Muscle of leg (tissue), 11 donors: ENCODE results near the gene RTN4RL2. TPM values are rescaled to one million over a fixed set of nuclear protein-coding genes. Genes with fewer than 3 reads are reported as not detected.

Source experiments
- DNase-seq: peaks from one replicate; pipeline ENCODE4 v3.0.0; 2013
- H3K27ac ChIP-seq: one replicate; pipeline ENCODE4 v1.5.1; 2013; ENCODE audit warnings: mild to moderate bottlenecking, low read length, control low read depth
- H3K27me3 ChIP-seq: one replicate; pipeline ENCODE4 v1.6.1; 2013; ENCODE audit warnings: low read length; ENCODE audit not compliant: control insufficient read depth, insufficient read depth
- H3K36me3 ChIP-seq: one replicate; pipeline ENCODE4 v1.6.1; 2013; ENCODE audit warnings: low read length; ENCODE audit not compliant: control insufficient read depth, insufficient read depth
- H3K4me1 ChIP-seq: one replicate; pipeline ENCODE4 v1.6.1; 2013; ENCODE audit warnings: low read length; ENCODE audit not compliant: control insufficient read depth, insufficient read depth
- H3K4me3 ChIP-seq: one replicate; pipeline ENCODE4 v1.5.1; 2013; ENCODE audit warnings: low read length, control low read depth
- H3K9me3 ChIP-seq: replicated peaks from 2 replicates; pipeline ENCODE4 v1.6.1; 2013; ENCODE audit warnings: low read depth, low read length; ENCODE audit not compliant: control insufficient read depth
- WGBS: methylation state at CpG from one replicate; pipeline ENCODE4 v1.1.5; 2013; ENCODE audit warnings: missing lambda C conversion rate; ENCODE audit not compliant: insufficient coverage; 5-methylcytosine and 5-hydroxymethylcytosine counted together
- polyA plus RNA-seq, 8 donors: library from polyadenylated mRNA; unstranded; fragments of 120-200 nt; gene quantifications; one replicate each; pipeline versions ENCODE4 v1.2.1 to v1.2.3, GENCODE V29; 2013; ENCODE audit warnings: inconsistent platforms in 1 of 8, low replicate concordance in 1 of 8; ENCODE audit not compliant: insufficient read length in 8 of 8, insufficient read depth in 1 of 8
- total RNA-seq: library from RNA; stranded (reverse); fragments of 120-200 nt; gene quantifications from one replicate; pipeline ENCODE4 v1.2.4, GENCODE V29; 2013

The RTN4RL2 gene
- total and polyA plus RNA-seq, 9 donors: 2.0 to 27.2 (median 16.7) TPM

DNA sequence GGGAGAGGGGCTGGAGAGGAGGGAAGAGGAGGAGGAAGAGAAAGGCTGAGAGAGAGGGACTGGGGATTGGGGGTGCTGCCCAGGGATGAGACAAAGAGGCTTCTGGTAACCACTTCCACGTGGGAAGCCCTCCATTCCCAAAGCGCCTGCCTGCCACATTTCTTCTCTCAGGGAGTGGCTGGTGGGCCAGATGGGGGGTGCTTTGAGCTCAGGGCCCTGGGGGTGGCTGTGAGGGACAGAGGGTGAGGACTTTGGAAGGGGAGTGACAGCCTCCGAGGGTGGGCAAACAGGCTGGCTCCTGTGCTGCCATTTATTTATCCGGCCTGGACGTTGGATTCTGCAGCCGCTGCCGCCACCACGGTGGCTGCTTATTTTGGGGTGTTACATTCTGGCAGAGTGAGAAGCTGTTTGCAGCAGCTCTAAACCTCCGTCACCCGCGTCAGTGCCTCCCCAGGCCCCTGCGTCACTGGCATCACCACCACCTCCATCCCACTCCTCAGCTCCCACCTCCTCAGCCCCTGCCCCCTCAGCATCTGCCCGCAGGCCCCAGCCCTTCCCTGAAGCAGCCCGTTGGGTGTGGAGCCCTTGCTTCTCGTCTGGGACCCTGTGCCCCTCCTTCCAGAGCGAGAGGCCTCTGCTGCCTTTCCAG, 1.6 kb downstream of the RTN4RL2 start:
- H3K9me3 ChIP-seq: no peaks in the 10 kb centered on the region
- no peak overlapping the region for H3K4me3 ChIP-seq
- peaks cover 79% of the 10 kb centered on the region for H3K27me3 ChIP-seq
- peak overlapping the region; percentile 29 for H3K27ac ChIP-seq
- DNase-seq: no peak
- H3K36me3 ChIP-seq: no peaks in the 10 kb centered on the region
- 49% methylated on average over 14 of the region's 16 CpGs for WGBS
- peaks cover 77% of the 10 kb centered on the region for H3K4me1 ChIP-seq

GRCh38 chr11:57462597-57462996, 2.3 kb downstream of the RTN4RL2 start:
- no peak overlapping the region for H3K4me3 ChIP-seq
- peaks cover 73% of the 10 kb centered on the region for H3K27me3 ChIP-seq
- no peak for DNase-seq
- no peaks in the 10 kb centered on the region for H3K9me3 ChIP-seq
- 63% methylated on average over 2 of the region's 3 CpGs for WGBS
- H3K36me3 ChIP-seq: no peaks in the 10 kb centered on the region
- peaks cover 74% of the 10 kb centered on the region for H3K4me1 ChIP-seq
- no peak overlapping the region for H3K27ac ChIP-seq

GRCh38 chr11:57463671-57464538, 3.6 kb downstream of the RTN4RL2 start:
- Histone ChIP-seq H3K36me3 (peaks cover 2% of the 10 kb centered on the region), H3K4me1 (peaks cover 66% of the 10 kb centered on the region), H3K27me3 (peaks cover 60% of the 10 kb centered on the region), H3K27ac (peak overlapping the region; percentile 85), H3K9me3 (no peaks in the 10 kb centered on the region), H3K4me3 (no peak overlapping the region)
- WGBS: 36% methylated on average over 10 of the region's 14 CpGs
- peak; percentile 68 for DNase-seq

DNA sequence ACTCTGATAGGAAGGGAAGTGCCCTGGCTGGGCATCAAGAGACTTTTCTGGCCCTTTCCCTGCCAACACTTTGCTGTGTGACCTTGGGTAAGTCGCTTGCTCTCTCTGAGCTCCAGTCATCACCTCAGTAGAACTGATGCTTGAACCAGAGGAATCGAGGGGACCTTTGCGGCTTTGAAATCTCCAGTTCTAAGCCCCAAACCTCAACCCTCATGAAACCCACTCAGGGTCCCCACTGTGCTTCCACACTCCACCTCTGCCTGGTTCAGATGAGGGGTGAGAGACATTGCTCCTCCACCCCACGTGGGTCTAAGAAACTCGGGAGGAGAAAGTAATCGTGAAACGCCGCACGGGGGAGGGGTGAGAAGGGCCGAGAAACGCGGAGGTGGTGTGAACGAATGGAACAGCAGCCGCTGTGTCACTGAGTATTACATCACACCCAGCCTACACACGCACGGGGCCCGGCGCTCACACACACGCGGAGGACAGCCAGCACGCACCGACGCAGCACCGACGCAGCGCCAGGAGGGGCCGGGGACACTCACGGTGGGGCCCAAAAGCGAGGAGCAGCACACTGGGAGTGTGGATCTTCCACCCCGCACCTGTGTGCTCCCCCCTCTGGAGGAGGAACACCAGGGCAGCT, 4.3 kb downstream of the RTN4RL2 start:
- H3K4me1 ChIP-seq: peaks cover 59% of the 10 kb centered on the region
- peak overlapping the region; percentile 85 for H3K27ac ChIP-seq
- peaks cover 53% of the 10 kb centered on the region for H3K27me3 ChIP-seq
- no peak for DNase-seq
- peaks cover 5% of the 10 kb centered on the region for H3K36me3 ChIP-seq
- no peak overlapping the region for H3K4me3 ChIP-seq
- H3K9me3 ChIP-seq: no peaks in the 10 kb centered on the region
- 58% methylated on average over 17 of the region's 30 CpGs for WGBS

DNA sequence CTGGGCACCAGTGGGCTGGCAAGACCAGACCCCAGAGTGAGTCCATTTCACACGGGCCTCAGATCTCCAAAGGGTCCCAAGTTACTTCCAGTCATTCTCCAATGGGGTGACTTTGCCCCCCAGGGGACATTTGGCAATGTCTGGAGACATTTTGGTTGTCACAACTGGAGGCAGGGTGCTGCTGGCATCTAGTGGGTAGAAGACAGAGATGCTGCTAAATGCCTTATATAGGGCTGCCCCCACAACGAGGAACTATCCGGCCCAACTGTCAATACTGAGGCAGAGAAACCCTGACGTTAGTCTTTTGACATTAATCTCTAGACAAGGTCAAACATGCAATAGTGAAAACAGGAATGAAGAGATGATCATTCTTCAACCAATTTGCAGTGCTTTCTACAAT, 6.4 kb downstream of the RTN4RL2 start:
- Histone ChIP-seq H3K27me3 (peaks cover 33% of the 10 kb centered on the region), H3K9me3 (no peaks in the 10 kb centered on the region), H3K27ac (no peak overlapping the region), H3K36me3 (peaks cover 8% of the 10 kb centered on the region), H3K4me1 (peaks cover 45% of the 10 kb centered on the region), H3K4me3 (no peak overlapping the region)
- WGBS: 70% methylated on average over 2 of the region's 4 CpGs
- DNase-seq: no peak

- WGBS: 57% methylated on average over 23 of the region's 23 CpGs
These were observed 7.3 kb downstream of the RTN4RL2 start for GRCh38 chr11:57467508-57468157.

GRCh38 chr11:57468276-57468675, 7.9 kb downstream of the RTN4RL2 start:
- Histone ChIP-seq H3K27me3 (peaks cover 17% of the 10 kb centered on the region), H3K4me3 (no peak overlapping the region), H3K27ac (no peak overlapping the region), H3K9me3 (no peaks in the 10 kb centered on the region), H3K36me3 (peaks cover 10% of the 10 kb centered on the region), H3K4me1 (peaks cover 29% of the 10 kb centered on the region)
- 46% methylated on average over 4 of the region's 4 CpGs for WGBS
- no peak for DNase-seq

More at GRCh38 chr11:57467508-57468157, 7.3 kb downstream of the RTN4RL2 start:
- no peak for DNase-seq
- H3K27me3 ChIP-seq: peaks cover 24% of the 10 kb centered on the region
- peak overlapping the region; percentile 13 for H3K27ac ChIP-seq
- H3K9me3 ChIP-seq: no peaks in the 10 kb centered on the region
- peaks cover 10% of the 10 kb centered on the region for H3K36me3 ChIP-seq
- H3K4me3 ChIP-seq: no peak overlapping the region
- H3K4me1 ChIP-seq: peaks cover 36% of the 10 kb centered on the region

GRCh38 chr11:57469268-57469667, 8.9 kb downstream of the RTN4RL2 start:
- H3K9me3 ChIP-seq: no peaks in the 10 kb centered on the region
- WGBS: 100% methylated on average over 1 of the region's 5 CpGs
- H3K27ac ChIP-seq: no peak overlapping the region
- peaks cover 11% of the 10 kb centered on the region for H3K27me3 ChIP-seq
- H3K4me3 ChIP-seq: no peak overlapping the region
- peaks cover 10% of the 10 kb centered on the region for H3K36me3 ChIP-seq
- H3K4me1 ChIP-seq: peaks cover 23% of the 10 kb centered on the region
- DNase-seq: no peak

GRCh38 chr11:57471496-57471895, 11.2 kb downstream of the RTN4RL2 start:
- Histone ChIP-seq H3K27ac (no peak overlapping the region), H3K4me1 (peaks cover 22% of the 10 kb centered on the region), H3K9me3 (no peaks in the 10 kb centered on the region), H3K27me3 (peaks cover 20% of the 10 kb centered on the region), H3K36me3 (peaks cover 10% of the 10 kb centered on the region), H3K4me3 (no peak overlapping the region)
- DNase-seq: no peak
- WGBS: 80% methylated on average over 1 of the region's 3 CpGs
